HepG2 (cell line): ENCODE data around the gene UNC5CL. TPM values are rescaled to one million over a fixed set of nuclear protein-coding genes. Genes with fewer than 3 reads are reported as not detected.

Experiments
- ATAC-seq: fragments of 200-7000 bp; cut with Tn5 transposase; 3 replicates; pipeline ENCODE4 v1.9.1; 2020; ENCODE audit warnings: mild to moderate bottlenecking, moderate library complexity
- BruUV-seq: library from RNA; stranded (reverse); fragments of 400-500 nt; replicated peaks from 2 replicates; lab custom pipeline; 2021; lab: Mats Ljungman, UMichigan
- CTCF ChIA-PET: fragments of 300-600 bp; formaldehyde crosslinking; extraction: SDS; loops from one replicate; lab custom pipeline; 2021; ENCODE audit warnings: low total read pairs, inconsistent platforms, low intra/inter-chr PET ratio; lab: Yijun Ruan, JAX
- POLR2A ChIA-PET: fragments of 350-600 bp; sonication (Branson Sonifier 250); formaldehyde crosslinking; loops from one replicate; lab custom pipeline; 2020; ENCODE audit warnings: antibody characterized with exemption, inconsistent platforms; lab: Yijun Ruan, JAX
- DNase-seq: peaks from one replicate; pipeline ENCODE4 v3.0.0-alpha.2; 2015; ENCODE audit warnings: low spot score
- FAIRE-seq: peaks from 3 replicates; lab custom pipeline; 2011; peaks lifted over from hg19 to GRCh38; lab: Jason Lieb, UNC
- H2AFZ ChIP-seq: one replicate; pipeline ENCODE4 v1.6.1; 2011; ENCODE audit warnings: low read length, inconsistent platforms
- H3K27ac ChIP-seq: fragments of 300-600 bp; 3 replicates; pipeline ENCODE4 v1.8.0; 2011; ENCODE audit warnings: mixed run types, mild to moderate bottlenecking, mixed read lengths, low read length, inconsistent platforms; ENCODE audit not compliant: insufficient read depth; ENCODE audit errors: extremely low read length
- H3K27me3 ChIP-seq, 2 experiments: fragments of 200-600 bp in 1 of 2; 2 replicates in 1 of 2; 3 replicates in 1 of 2; pipeline versions ENCODE4 v1.6.0 to v1.8.0; 2011; ENCODE audit warnings: low read length in 2 of 2, mild to moderate bottlenecking in 2 of 2, moderate library complexity in 2 of 2, inconsistent platforms in 1 of 2; ENCODE audit not compliant: insufficient read depth in 2 of 2, control insufficient read depth in 1 of 2
- H3K36me3 ChIP-seq, 2 experiments: fragments of 200-600 bp in 1 of 2; replicated peaks in 1 of 2; 2 replicates in 1 of 2; 3 replicates in 1 of 2; pipeline versions ENCODE4 v1.5.1 to v1.8.0; 2011; ENCODE audit warnings: low read length in 2 of 2, inconsistent platforms in 1 of 2; ENCODE audit not compliant: insufficient read depth in 2 of 2, control insufficient read depth in 1 of 2
- H3K4me1 ChIP-seq: 2 replicates; pipeline ENCODE4 v1.5.1; 2012; ENCODE audit warnings: low read length, inconsistent platforms; ENCODE audit not compliant: insufficient read depth
- H3K4me2 ChIP-seq: 2 replicates; pipeline ENCODE4 v1.6.0; 2011; ENCODE audit warnings: low read depth, low read length, inconsistent platforms
- H3K4me3 ChIP-seq, 3 experiments: fragments of 200-600 bp in 1 of 3; sonication (generic), shearing (Covaris generic) in 1 of 3; replicated peaks in 1 of 3; 2 replicates each; pipeline ENCODE4 v1.5.1; 2011 to 2016; ENCODE audit warnings: low read length in 3 of 3, inconsistent platforms in 2 of 3, low read depth in 2 of 3, mild to moderate bottlenecking in 2 of 3, control low read depth in 1 of 3, mixed read lengths in 1 of 3; ENCODE audit not compliant: insufficient read depth in 1 of 3
- H3K79me2 ChIP-seq: one replicate; pipeline ENCODE4 v1.6.1; 2011; ENCODE audit warnings: low read length, inconsistent platforms; ENCODE audit not compliant: insufficient read depth
- H3K9ac ChIP-seq: 2 replicates; pipeline ENCODE4 v1.6.0; 2011; ENCODE audit warnings: mild to moderate bottlenecking, low read depth, low read length, inconsistent platforms; ENCODE audit not compliant: insufficient read depth
- H3K9me3 ChIP-seq: 2 replicates; pipeline ENCODE4 v1.5.1; 2012; ENCODE audit warnings: mild to moderate bottlenecking, low read length
- H4K20me1 ChIP-seq: 2 replicates; pipeline ENCODE4 v1.6.0; 2011; ENCODE audit warnings: inconsistent platforms, mild to moderate bottlenecking, low read length, moderate library complexity; ENCODE audit not compliant: insufficient read depth
- DR1 ChIP-seq: sonication (generic); formaldehyde crosslinking; IDR thresholded peaks from 2 replicates; pipeline ENCODE4 v1.8.0; 2021; ENCODE audit warnings: mild to moderate bottlenecking, missing genetic modification reagents, inconsistent platforms
- ETV6 ChIP-seq: sonication (generic); formaldehyde crosslinking; conservative IDR thresholded peaks from 2 replicates; pipeline ENCODE4 v1.4.0; 2020; ENCODE audit warnings: missing genetic modification reagents
- FOXA1 ChIP-seq, 2 experiments: fragments of 450-650 bp in 1 of 2; sonication (generic) in 1 of 2; formaldehyde crosslinking in 1 of 2; IDR thresholded peaks; 2 replicates each; pipeline versions ENCODE4 v1.4.0 to v1.6.1; 2016 to 2020; ENCODE audit warnings: missing genetic modification reagents in 1 of 2
- HHEX ChIP-seq: IDR thresholded peaks from 2 replicates; pipeline ENCODE4 v1.6.1; 2016; ENCODE audit warnings: control low read depth
- KAT7 ChIP-seq: IDR thresholded peaks from 2 replicates; pipeline ENCODE4 v1.6.1; 2018; ENCODE audit warnings: borderline replicate concordance, missing compliant biosample characterization
- KLF11 ChIP-seq: IDR thresholded peaks from 2 replicates; pipeline ENCODE4 v1.6.1; 2016; ENCODE audit warnings: missing compliant biosample characterization
- MAFF ChIP-seq: IDR thresholded peaks from 2 replicates; pipeline ENCODE4 v1.6.1; 2011; ENCODE audit warnings: low read depth, low read length, improper control_type of control experiment
- MBNL3 ChIP-seq: fragments of 250-450 bp; sonication (Bioruptor Pico); conservative IDR thresholded peaks from 2 replicates; pipeline ENCODE4 v1.8.0; 2022; ENCODE audit warnings: mild to moderate bottlenecking, inconsistent platforms
- MIER3 ChIP-seq: IDR thresholded peaks from 2 replicates; pipeline ENCODE4 v1.6.1; 2016; ENCODE audit warnings: missing compliant biosample characterization, borderline replicate concordance
- RFXANK ChIP-seq: IDR thresholded peaks from 2 replicates; pipeline ENCODE4 v1.6.1; 2016
- TBL1XR1 ChIP-seq: fragments of 150-350 bp; IDR thresholded peaks from 2 replicates; pipeline ENCODE4 v1.6.1; 2014; ENCODE audit warnings: borderline replicate concordance, low read length; ENCODE audit not compliant: partially characterized antibody
- ZC3H4 ChIP-seq: sonication (generic); formaldehyde crosslinking; IDR thresholded peaks from 2 replicates; pipeline ENCODE4 v1.4.0; 2020; ENCODE audit warnings: missing genetic modification reagents, borderline replicate concordance
- ZFP90 ChIP-seq: sonication (generic); formaldehyde crosslinking; IDR thresholded peaks from 2 replicates; pipeline ENCODE4 v1.8.0; 2022; ENCODE audit warnings: missing genetic modification reagents, mild to moderate bottlenecking, inconsistent platforms, borderline replicate concordance
- ZNF317 ChIP-seq: sonication (generic); formaldehyde crosslinking; IDR thresholded peaks from 2 replicates; pipeline ENCODE4 v1.5.0; 2020; ENCODE audit warnings: mild to moderate bottlenecking, missing genetic modification reagents
- ZNF383 ChIP-seq: sonication (generic); formaldehyde crosslinking; IDR thresholded peaks from 2 replicates; pipeline ENCODE4 v1.4.0; 2020; ENCODE audit warnings: missing genetic modification reagents, mild to moderate bottlenecking, borderline replicate concordance
- ZNF430 ChIP-seq: sonication (generic); formaldehyde crosslinking; IDR thresholded peaks from 2 replicates; pipeline ENCODE4 v1.9.0; 2021; ENCODE audit warnings: mild to moderate bottlenecking, missing genetic modification reagents
- ZNF598 ChIP-seq: sonication (generic); formaldehyde crosslinking; IDR thresholded peaks from 2 replicates; pipeline ENCODE4 v1.5.1; 2020; ENCODE audit warnings: mild to moderate bottlenecking, missing genetic modification reagents, borderline replicate concordance
- ZNF678 ChIP-seq: sonication (generic); formaldehyde crosslinking; IDR thresholded peaks from 2 replicates; pipeline ENCODE4 v1.4.0; 2020; ENCODE audit warnings: mild to moderate bottlenecking, missing genetic modification reagents
- ZNF749 ChIP-seq: sonication (generic); formaldehyde crosslinking; IDR thresholded peaks from 2 replicates; pipeline ENCODE4 v1.8.0; 2022; ENCODE audit warnings: mild to moderate bottlenecking, missing genetic modification reagents, moderate library complexity, borderline replicate concordance
- ZSCAN31 ChIP-seq: sonication (generic); formaldehyde crosslinking; IDR thresholded peaks from 2 replicates; pipeline ENCODE4 v1.5.0; 2020; ENCODE audit warnings: low read depth, mild to moderate bottlenecking, missing genetic modification reagents
- WGBS: methylation state at CpG from one replicate; pipeline ENCODE4 v1.1.6; 2017; ENCODE audit warnings: low lambda C conversion rate; 5-methylcytosine and 5-hydroxymethylcytosine counted together
- in situ Hi-C: cut with HindIII; loops from 2 replicates; pipeline ENCODE4 v1.10.0; 2017; ENCODE audit warnings: low pct_unique_long_range_greater_than_20kb; ENCODE audit not compliant: extremely low pct_ligation_motif_present
- intact Hi-C: fragments of 100-400 bp; cut with micrococcal nuclease; formaldehyde crosslinking; loops from one replicate; pipeline ENCODE4 v1.10.0; 2022; ENCODE audit not compliant: unreplicated experiment
- polyA plus RNA-seq, 8 experiments: library from polyadenylated mRNA; depleted of rRNA in 3 of 8; stranded (reverse) in 7 of 8; unstranded in 1 of 8; fragments of >200 nt; fragmentation: Illumina TruSeq in 4 of 8; extraction: Trizol in 4 of 8; gene quantifications; 2 replicates each; pipeline versions ENCODE4 v1.2.1 to v1.2.3, GENCODE V29; 2011 to 2016; ENCODE audit warnings: low read depth in 4 of 8, missing spikeins in 1 of 8, mixed read lengths in 1 of 8; ENCODE audit not compliant: insufficient read depth in 1 of 8
- total RNA-seq, 5 experiments: library from RNA; depleted of rRNA; stranded (reverse); fragments of >200 nt; fragmentation: Illumina TruSeq; extraction: Trizol; gene quantifications; 2 replicates each; pipeline ENCODE4 v1.2.3, GENCODE V29; 2016; ENCODE audit warnings: low read depth in 1 of 5
- TF ChIP-seq, protein P1 (sequence below): sonication (generic); formaldehyde crosslinking; IDR thresholded peaks from 2 replicates; pipeline ENCODE4 v1.8.0; 2022; ENCODE audit warnings: mild to moderate bottlenecking, missing genetic modification reagents; ENCODE audit not compliant: insufficient replicate concordance
- TF ChIP-seq, protein P2 (sequence below): sonication (generic); formaldehyde crosslinking; IDR thresholded peaks from 2 replicates; pipeline ENCODE4 v1.4.0; 2020; ENCODE audit warnings: low read depth, mild to moderate bottlenecking, missing genetic modification reagents
- TF ChIP-seq, protein P3 (sequence below): sonication (generic); formaldehyde crosslinking; IDR thresholded peaks from 2 replicates; pipeline ENCODE4 v1.4.0; 2020; ENCODE audit warnings: missing genetic modification reagents

Gene UNC5CL
- total and polyA plus RNA-seq, 2 of the 13 experiments (the other 11 are each of a cell fraction or from before 2014, with no cell fraction given): 2.4 to 2.5 TPM

DNA sequence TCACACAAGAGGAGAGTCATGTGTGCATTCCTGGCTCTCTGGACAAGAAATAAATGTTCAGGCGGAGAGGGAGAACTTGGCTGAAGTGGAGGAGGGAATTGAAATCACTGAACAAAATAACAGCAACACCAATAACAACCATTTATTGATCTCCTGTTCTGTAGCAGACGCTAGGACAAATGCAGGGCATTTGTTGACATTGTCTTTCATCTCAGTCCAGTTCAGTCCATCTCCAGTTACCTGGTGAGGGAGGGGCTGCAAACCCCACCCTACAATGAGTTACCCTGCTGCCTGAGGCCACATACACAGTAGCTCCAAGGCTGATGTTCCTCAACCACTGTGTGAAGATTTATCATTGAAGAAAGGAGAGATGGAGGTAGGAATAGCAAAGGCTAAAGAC lies 27.3 kb downstream of the UNC5CL start:
- FAIRE-seq (no peak), DNase-seq (no peak), ATAC-seq (peak; percentile 71)
- no TSS peak for BruUV-seq
- H4K20me1 ChIP-seq: no peaks in the 10 kb centered on the region
- WGBS: 29% methylated on average over 2 of the region's 2 CpGs
- H2AFZ ChIP-seq: no peak overlapping the region
- in situ Hi-C loops: no loop called here
- H3K4me1 ChIP-seq: peaks cover 45% of the 10 kb centered on the region
- intact Hi-C loops: no loop called here
- no peaks in the 10 kb centered on the region; a peak in 1 of 5 replicates for H3K27me3 ChIP-seq
- H3K79me2 ChIP-seq: no peaks in the 10 kb centered on the region
- H3K36me3 ChIP-seq: no peaks in the 10 kb centered on the region
- no peaks in the 10 kb centered on the region for H3K9me3 ChIP-seq
- H3K4me3 ChIP-seq: no peak overlapping the region
- no peak overlapping the region for H3K9ac ChIP-seq
- no peak overlapping the region for H3K4me2 ChIP-seq
- no peak overlapping the region for H3K27ac ChIP-seq
- CTCF ChIA-PET: no interaction called here
- POLR2A ChIA-PET: interaction anchor here (0.8 kb wide), 1 partner anchor 54 kb away, joined by 3 read pairs; no protein-coding TSS in a partner anchor
- TF ChIP-seq, protein P1, sequence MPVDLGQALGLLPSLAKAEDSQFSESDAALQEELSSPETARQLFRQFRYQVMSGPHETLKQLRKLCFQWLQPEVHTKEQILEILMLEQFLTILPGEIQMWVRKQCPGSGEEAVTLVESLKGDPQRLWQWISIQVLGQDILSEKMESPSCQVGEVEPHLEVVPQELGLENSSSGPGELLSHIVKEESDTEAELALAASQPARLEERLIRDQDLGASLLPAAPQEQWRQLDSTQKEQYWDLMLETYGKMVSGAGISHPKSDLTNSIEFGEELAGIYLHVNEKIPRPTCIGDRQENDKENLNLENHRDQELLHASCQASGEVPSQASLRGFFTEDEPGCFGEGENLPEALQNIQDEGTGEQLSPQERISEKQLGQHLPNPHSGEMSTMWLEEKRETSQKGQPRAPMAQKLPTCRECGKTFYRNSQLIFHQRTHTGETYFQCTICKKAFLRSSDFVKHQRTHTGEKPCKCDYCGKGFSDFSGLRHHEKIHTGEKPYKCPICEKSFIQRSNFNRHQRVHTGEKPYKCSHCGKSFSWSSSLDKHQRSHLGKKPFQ (CRISPR knock-in tag): no peak
- TF ChIP-seq TBL1XR1 (no peak), HHEX (no peak), ZC3H4 (CRISPR knock-in tag) (no peak), MAFF (no peak), MBNL3 (no peak), FOXA1 (IDR thresholded peaks at IDR 0.05) (no peak), FOXA1 (CRISPR knock-in tag; IDR thresholded peaks at IDR 0.05) (0 out of 2 replicates have a peak, but pooled peaks have one; percentile 14), RFXANK (no peak), ZNF317 (CRISPR knock-in tag) (no peak), ZNF598 (CRISPR knock-in tag) (no peak), MIER3 (CRISPR knock-in tag) (no peak), ZNF383 (CRISPR knock-in tag) (no peak), ZNF678 (CRISPR knock-in tag) (no peak), ZFP90 (CRISPR knock-in tag) (no peak), KLF11 (no peak), ZSCAN31 (CRISPR knock-in tag) (no peak), ZNF430 (no peak), DR1 (CRISPR knock-in tag) (no peak), ETV6 (no peak), ZNF749 (CRISPR knock-in tag) (no peak), KAT7 (no peak)
- TF ChIP-seq, protein P2, sequence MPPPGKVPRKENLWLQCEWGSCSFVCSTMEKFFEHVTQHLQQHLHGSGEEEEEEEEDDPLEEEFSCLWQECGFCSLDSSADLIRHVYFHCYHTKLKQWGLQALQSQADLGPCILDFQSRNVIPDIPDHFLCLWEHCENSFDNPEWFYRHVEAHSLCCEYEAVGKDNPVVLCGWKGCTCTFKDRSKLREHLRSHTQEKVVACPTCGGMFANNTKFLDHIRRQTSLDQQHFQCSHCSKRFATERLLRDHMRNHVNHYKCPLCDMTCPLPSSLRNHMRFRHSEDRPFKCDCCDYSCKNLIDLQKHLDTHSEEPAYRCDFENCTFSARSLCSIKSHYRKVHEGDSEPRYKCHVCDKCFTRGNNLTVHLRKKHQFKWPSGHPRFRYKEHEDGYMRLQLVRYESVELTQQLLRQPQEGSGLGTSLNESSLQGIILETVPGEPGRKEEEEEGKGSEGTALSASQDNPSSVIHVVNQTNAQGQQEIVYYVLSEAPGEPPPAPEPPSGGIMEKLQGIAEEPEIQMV: no peak
- TF ChIP-seq, protein P3, sequence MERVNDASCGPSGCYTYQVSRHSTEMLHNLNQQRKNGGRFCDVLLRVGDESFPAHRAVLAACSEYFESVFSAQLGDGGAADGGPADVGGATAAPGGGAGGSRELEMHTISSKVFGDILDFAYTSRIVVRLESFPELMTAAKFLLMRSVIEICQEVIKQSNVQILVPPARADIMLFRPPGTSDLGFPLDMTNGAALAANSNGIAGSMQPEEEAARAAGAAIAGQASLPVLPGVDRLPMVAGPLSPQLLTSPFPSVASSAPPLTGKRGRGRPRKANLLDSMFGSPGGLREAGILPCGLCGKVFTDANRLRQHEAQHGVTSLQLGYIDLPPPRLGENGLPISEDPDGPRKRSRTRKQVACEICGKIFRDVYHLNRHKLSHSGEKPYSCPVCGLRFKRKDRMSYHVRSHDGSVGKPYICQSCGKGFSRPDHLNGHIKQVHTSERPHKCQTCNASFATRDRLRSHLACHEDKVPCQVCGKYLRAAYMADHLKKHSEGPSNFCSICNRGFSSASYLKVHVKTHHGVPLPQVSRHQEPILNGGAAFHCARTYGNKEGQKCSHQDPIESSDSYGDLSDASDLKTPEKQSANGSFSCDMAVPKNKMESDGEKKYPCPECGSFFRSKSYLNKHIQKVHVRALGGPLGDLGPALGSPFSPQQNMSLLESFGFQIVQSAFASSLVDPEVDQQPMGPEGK (CRISPR knock-in tag): peak; percentile 92
